Natural killer cell (primary cell): ENCODE data around the gene SMIM36. TPM values are rescaled to one million over a fixed set of nuclear protein-coding genes. Genes with fewer than 3 reads are reported as not detected.

Source experiments
- ATAC-seq, 3 donors: fragments of 150-1000 bp in 2 of 3; fragments of 200-7000 bp in 1 of 3; cut with Tn5 transposase; 1 replicate in 1 of 3; 2 replicates in 2 of 3; pipeline ENCODE4 v1.10.0; 2021; ENCODE audit warnings: mild to moderate bottlenecking in 2 of 3, moderate library complexity in 2 of 3
- DNase-seq, 2 donors: peaks; one replicate each; pipeline versions ENCODE4 v3.0.0 to v3.0.0-alpha.2; 2013 to 2021; ENCODE audit warnings: mixed read lengths in 1 of 2
- H3K27ac ChIP-seq: one replicate; pipeline ENCODE4 v1.5.1; 2013; ENCODE audit warnings: mild to moderate bottlenecking, low read length
- H3K27me3 ChIP-seq: one replicate; pipeline ENCODE4 v1.6.1; 2013; ENCODE audit warnings: low read length; ENCODE audit not compliant: control insufficient read depth, insufficient read depth
- H3K36me3 ChIP-seq: one replicate; pipeline ENCODE4 v1.6.1; 2013; ENCODE audit warnings: low read length; ENCODE audit not compliant: control insufficient read depth, insufficient read depth
- H3K4me1 ChIP-seq: one replicate; pipeline ENCODE4 v1.6.1; 2013; ENCODE audit warnings: low read length; ENCODE audit not compliant: control insufficient read depth, insufficient read depth
- H3K4me3 ChIP-seq: one replicate; pipeline ENCODE4 v1.5.1; 2013; ENCODE audit warnings: low read length
- H3K9me3 ChIP-seq: one replicate; pipeline ENCODE4 v1.6.1; 2013; ENCODE audit warnings: low read length; ENCODE audit not compliant: control insufficient read depth, insufficient read depth
- H3K27ac Mint-ChIP-seq, 2 donors: one replicate each; pipeline ENCODE4 v1.8.0; 2022; ENCODE audit warnings: mild to moderate bottlenecking in 2 of 2, mixed read lengths in 2 of 2, moderate library complexity in 1 of 2
- H3K27me3 Mint-ChIP-seq, 2 donors: one replicate each; pipeline ENCODE4 v1.8.0; 2022; ENCODE audit warnings: low read depth in 2 of 2, mixed read lengths in 2 of 2
- H3K36me3 Mint-ChIP-seq: one replicate; pipeline ENCODE4 v1.8.0; 2022; ENCODE audit warnings: mixed read lengths
- H3K4me1 Mint-ChIP-seq, 2 donors: one replicate each; pipeline ENCODE4 v1.8.0; 2022; ENCODE audit warnings: mixed read lengths in 2 of 2
- H3K4me3 Mint-ChIP-seq: one replicate; pipeline ENCODE4 v1.8.0; 2022; ENCODE audit warnings: mild to moderate bottlenecking, moderate library complexity, mixed read lengths
- H3K9me3 Mint-ChIP-seq, 2 donors: one replicate each; pipeline ENCODE4 v1.8.0; 2022; ENCODE audit warnings: mixed read lengths in 2 of 2
- CTCF ChIP-seq: fragments of 200-600 bp; IDR thresholded peaks from one replicate; pipeline ENCODE4 v1.8.0; 2022; ENCODE audit warnings: antibody characterized with exemption
- WGBS: methylation state at CpG from one replicate; pipeline ENCODE4 v1.1.7; 2013; ENCODE audit warnings: missing lambda C conversion rate; ENCODE audit not compliant: insufficient coverage; 5-methylcytosine and 5-hydroxymethylcytosine counted together
- intact Hi-C: fragments of 100-400 bp; cut with micrococcal nuclease; formaldehyde crosslinking; loops from one replicate; pipeline ENCODE4 v1.14.2; 2022
- total RNA-seq, 4 donors: library from RNA; stranded (reverse); fragments of 120-200 nt in 1 of 4; gene quantifications; one replicate each; pipeline versions ENCODE4 v1.2.3 to v1.2.4, GENCODE V29; 2013 to 2022

SMIM36 gene
- total RNA-seq, 3 donors from 2014 or later (not counting 1 experiment from before 2014, with no cell fraction given) = not detected

GRCh38 chr17:55442953-55443683 lies 68.1 kb downstream of the SMIM36 start:
- no peaks in the 10 kb centered on the region for H3K4me1 Mint-ChIP-seq
- Histone ChIP-seq H3K9me3 (no peaks in the 10 kb centered on the region), H3K27me3 (no peaks in the 10 kb centered on the region), H3K4me3 (no peak overlapping the region), H3K27ac (no peak overlapping the region), H3K4me1 (no peaks in the 10 kb centered on the region), H3K36me3 (no peaks in the 10 kb centered on the region)
- no peak overlapping the region for H3K27ac Mint-ChIP-seq
- no peak for TF ChIP-seq CTCF
- DNase-seq = no peak
- H3K27me3 Mint-ChIP-seq = peaks cover 3 to 7% of the 10 kb centered on the region in 2 donors
- no peaks in the 10 kb centered on the region for H3K36me3 Mint-ChIP-seq
- no peak for ATAC-seq
- intact Hi-C loops = no loop called here
- 100% methylated on average over 5 of the region's 6 CpGs for WGBS
- H3K9me3 Mint-ChIP-seq = no peaks in the 10 kb centered on the region
- H3K4me3 Mint-ChIP-seq = no peak overlapping the region

- no peak for ATAC-seq
- no peak overlapping the region for H3K4me3 Mint-ChIP-seq
- WGBS = 89% methylated on average over 5 of the region's 5 CpGs
These were observed 68.8 kb downstream of the SMIM36 start for GRCh38 chr17:55442462-55442861.

GRCh38 chr17:55441544-55441943 lies 69.7 kb downstream of the SMIM36 start:
- no peak for ATAC-seq
- Mint-ChIP-seq H3K4me1 (no peaks in the 10 kb centered on the region), H3K27me3 (peaks cover 9 to 19% of the 10 kb centered on the region in 2 donors), H3K4me3 (no peak overlapping the region), H3K27ac (no peak overlapping the region), H3K9me3 (no peaks in the 10 kb centered on the region), H3K36me3 (no peaks in the 10 kb centered on the region)
- Histone ChIP-seq H3K4me3 (no peak overlapping the region), H3K36me3 (no peaks in the 10 kb centered on the region), H3K4me1 (no peaks in the 10 kb centered on the region), H3K9me3 (no peaks in the 10 kb centered on the region), H3K27me3 (no peaks in the 10 kb centered on the region), H3K27ac (no peak overlapping the region)
- no peak for TF ChIP-seq CTCF
- intact Hi-C loops = no loop called here
- 56% methylated on average over 1 of the region's 2 CpGs for WGBS
- DNase-seq = no peak

More at GRCh38 chr17:55442462-55442861, 68.8 kb downstream of the SMIM36 start:
- Mint-ChIP-seq H3K27ac (no peak overlapping the region), H3K9me3 (no peaks in the 10 kb centered on the region), H3K27me3 (peaks cover 7 to 13% of the 10 kb centered on the region in 2 donors), H3K4me1 (no peaks in the 10 kb centered on the region), H3K36me3 (no peaks in the 10 kb centered on the region)
- no peaks in the 10 kb centered on the region for H3K4me1 ChIP-seq
- no peak for TF ChIP-seq CTCF
- H3K27me3 ChIP-seq = no peaks in the 10 kb centered on the region
- DNase-seq = no peak
- H3K27ac ChIP-seq = no peak overlapping the region
- no peaks in the 10 kb centered on the region for H3K36me3 ChIP-seq
- intact Hi-C loops = no loop called here
- no peaks in the 10 kb centered on the region for H3K9me3 ChIP-seq
- no peak overlapping the region for H3K4me3 ChIP-seq

- ATAC-seq (no peak), DNase-seq (no peak)
- Histone ChIP-seq H3K36me3 (no peaks in the 10 kb centered on the region), H3K27ac (no peak overlapping the region), H3K9me3 (no peaks in the 10 kb centered on the region), H3K27me3 (no peaks in the 10 kb centered on the region), H3K4me3 (no peak overlapping the region), H3K4me1 (no peaks in the 10 kb centered on the region)
- Mint-ChIP-seq H3K27ac (no peak overlapping the region), H3K27me3 (peaks cover 11 to 19% of the 10 kb centered on the region in 2 donors), H3K9me3 (no peaks in the 10 kb centered on the region), H3K4me1 (no peaks in the 10 kb centered on the region), H3K4me3 (no peak overlapping the region), H3K36me3 (no peaks in the 10 kb centered on the region)
- no peak for TF ChIP-seq CTCF
- intact Hi-C loops = no loop called here
- 81% methylated on average over 3 of the region's 3 CpGs for WGBS
These were observed 70.9 kb downstream of the SMIM36 start for GRCh38 chr17:55440391-55440790.
